Astrocyte of the spinal cord (primary cell): ENCODE data around the gene RPTOR.

Experiments used
- DNase-seq: peaks from one replicate; pipeline ENCODE4 v3.0.0; 2011; ENCODE audit warnings: low read depth, low spot score
- H3K4me3 ChIP-seq: 2 replicates; pipeline ENCODE4 v1.5.1; 2011; ENCODE audit warnings: low read depth, mild to moderate bottlenecking, low read length, moderate library complexity
- CTCF ChIP-seq: IDR thresholded peaks from 2 replicates; pipeline ENCODE4 v1.5.1; 2012; ENCODE audit warnings: low read depth, mild to moderate bottlenecking, low read length, inconsistent platforms
- in situ Hi-C: cut with HindIII; loops from 2 replicates; pipeline ENCODE4 v1.10.0; 2017; ENCODE audit warnings: low sequenced_read_pairs

Gene RPTOR

GRCh38 chr17:80544655-80545498 is at the start of gene RPTOR:
Gene RPTOR (plus strand): TSS chr17:80544838. CDS start chr17:80545630, 792 bp downstream.
- DNase-seq, result peak; percentile 91
- in situ Hi-C loops, result no loop called here
- no peak for TF ChIP-seq CTCF
- H3K4me3 ChIP-seq, result peak within 1 kb of the TSS; percentile 97

- H3K4me3 ChIP-seq, result no peak overlapping the region
- DNase-seq, result no peak
- in situ Hi-C loops, result no loop called here
- no peak for TF ChIP-seq CTCF
Measured at GRCh38 chr17:80497726-80498241, 46.9 kb upstream of the RPTOR start.

GRCh38 chr17:80498242-80498919 is 46.3 kb upstream of the RPTOR start:
- no peak overlapping the region for H3K4me3 ChIP-seq
- in situ Hi-C loops, result no loop called here
- no peak for TF ChIP-seq CTCF
- peak; percentile 90 for DNase-seq

GRCh38 chr17:80498920-80499410 is 45.7 kb upstream of the RPTOR start:
- TF ChIP-seq CTCF, result no peak
- in situ Hi-C loops, result no loop called here
- H3K4me3 ChIP-seq, result no peak overlapping the region
- no peak for DNase-seq

- no peak for TF ChIP-seq CTCF
- no peak overlapping the region for H3K4me3 ChIP-seq
- in situ Hi-C loops, result no loop called here
- DNase-seq, result no peak
Measured at GRCh38 chr17:80499560-80499959, 45.1 kb upstream of the RPTOR start.

GRCh38 chr17:80499961-80500665 is 44.5 kb upstream of the RPTOR start:
- TF ChIP-seq CTCF, result no peak
- in situ Hi-C loops, result no loop called here
- DNase-seq, result no peak

More at GRCh38 chr17:80499961-80500665, 44.5 kb upstream of the RPTOR start:
- no peak overlapping the region for H3K4me3 ChIP-seq
